GM19023 (cell line): ENCODE results near the gene METAP1.
"Not testable (repeated sequence)": the region's sequence is repeated elsewhere in the genome, so short reads cannot be mapped to it uniquely, and the experiment has no call there.

Experiments used
- ATAC-seq: cut with Tn5 transposase; IDR thresholded peaks from one replicate; pipeline ENCODE4 v1.9.1; 2021; ENCODE audit warnings: mild to moderate bottlenecking, moderate library complexity; ENCODE audit not compliant: unreplicated experiment

METAP1 gene

GRCh38 chr4:98995183-98996055 is at the start of gene METAP1:
Gene METAP1, plus strand, starts transcription at chr4:98995721. Its CDS starts 33 bp downstream, at chr4:98995754.
- ATAC-seq = peak; percentile 93

- ATAC-seq = no peak
Measured at GRCh38 chr4:98946359-98946758, 49.2 kb upstream of the METAP1 start.

- ATAC-seq = no peak
Measured at GRCh38 chr4:98950925-98951324, 44.6 kb upstream of the METAP1 start.

- ATAC-seq = no peak
Measured at GRCh38 chr4:98951710-98952109, 43.8 kb upstream of the METAP1 start.

- ATAC-seq = no peak
Measured at GRCh38 chr4:98955229-98955628, 40.3 kb upstream of the METAP1 start.

GRCh38 chr4:98958065-98958464 is 37.5 kb upstream of the METAP1 start:
- ATAC-seq = no peak

- no peak for ATAC-seq
Measured at GRCh38 chr4:98959411-98959810, 36.1 kb upstream of the METAP1 start.

- ATAC-seq = no peak
Measured at GRCh38 chr4:98961770-98962169, 33.8 kb upstream of the METAP1 start.

- ATAC-seq = no peak
Measured at GRCh38 chr4:98963538-98964433, 31.7 kb upstream of the METAP1 start.

- ATAC-seq = no peak
Measured at GRCh38 chr4:98966926-98967325, 28.6 kb upstream of the METAP1 start.

- ATAC-seq = no peak
Measured at GRCh38 chr4:98967786-98968329, 27.7 kb upstream of the METAP1 start.

- no peak for ATAC-seq
Measured at GRCh38 chr4:98969878-98970785, 25.4 kb upstream of the METAP1 start.

GRCh38 chr4:98976716-98977115 is 18.8 kb upstream of the METAP1 start:
- ATAC-seq = no peak

- no peak for ATAC-seq
Measured at GRCh38 chr4:98977557-98977956, 18.0 kb upstream of the METAP1 start.

GRCh38 chr4:98987720-98988119 is 7.8 kb upstream of the METAP1 start:
- no peak for ATAC-seq

- not testable (repeated sequence) for ATAC-seq
Measured at GRCh38 chr4:98992835-98993234, 2.7 kb upstream of the METAP1 start.

GRCh38 chr4:98993419-98994071 is 2.0 kb upstream of the METAP1 start:
- ATAC-seq = no peak

- no peak for ATAC-seq
Measured at GRCh38 chr4:98994474-98995182, 893 bp upstream of the METAP1 start.

GRCh38 chr4:98996056-98996764 is 689 bp downstream of the METAP1 start:
- no peak for ATAC-seq
